Measurements from ENCODE around the gene RIMBP2. TPM values are rescaled to one million over a fixed set of nuclear protein-coding genes. Genes with fewer than 3 reads are reported as not detected.

The RIMBP2 gene
- total and polyA plus RNA-seq, 11 donors: 2.1 TPM; not detected in 10

GRCh38 chr12:130501821-130502220 is 214.3 kb downstream of the RIMBP2 start:
- H3K27ac ChIP-seq: no peak overlapping the region
- WGBS, 4 donors: 82 to 87% (median 84%) methylated on average over 7 to 8 of the region's 8 CpGs
- no peaks in the 10 kb centered on the region for H3K36me3 ChIP-seq
- intact Hi-C loops (cut with DNase I): no loop called here
- no peak for TF ChIP-seq POLR2A (IDR thresholded peaks at IDR 0.05)
- TF ChIP-seq CTCF (IDR thresholded peaks at IDR 0.05): no peak
- no peaks in the 10 kb centered on the region for H3K9me3 ChIP-seq
- peaks cover 0 to 6% (median 0%) of the 10 kb centered on the region in 9 donors for H3K27me3 ChIP-seq
- DNase-seq (no peak), ATAC-seq (no peak)
- H3K4me1 ChIP-seq: no peaks in the 10 kb centered on the region
- no peak overlapping the region for H3K4me3 ChIP-seq

GRCh38 chr12:130500835-130501330 is 215.2 kb downstream of the RIMBP2 start:
- Histone ChIP-seq H3K27ac (no peak overlapping the region), H3K36me3 (no peaks in the 10 kb centered on the region), H3K9me3 (no peaks in the 10 kb centered on the region), H3K4me3 (no peak overlapping the region), H3K27me3 (peaks cover 0 to 6% (median 0%) of the 10 kb centered on the region in 9 donors), H3K4me1 (no peaks in the 10 kb centered on the region)
- TF ChIP-seq POLR2A (IDR thresholded peaks at IDR 0.05): no peak
- no peak for TF ChIP-seq CTCF (IDR thresholded peaks at IDR 0.05)
- DNase-seq (no peak), ATAC-seq (no peak)
- intact Hi-C loops (cut with DNase I): no loop called here
- WGBS, 4 donors: 69 to 79% (median 74%) methylated on average over 16 of the region's 16 CpGs

GRCh38 chr12:130499474-130499873 is 216.6 kb downstream of the RIMBP2 start:
- H3K4me3 ChIP-seq: no peak overlapping the region
- TF ChIP-seq POLR2A (IDR thresholded peaks at IDR 0.05) (no peak), CTCF (IDR thresholded peaks at IDR 0.05) (no peak)
- H3K27ac ChIP-seq: no peak overlapping the region
- intact Hi-C loops (cut with DNase I): no loop called here
- H3K36me3 ChIP-seq: no peaks in the 10 kb centered on the region
- H3K9me3 ChIP-seq: no peaks in the 10 kb centered on the region
- peaks cover 0 to 6% (median 0%) of the 10 kb centered on the region in 9 donors for H3K27me3 ChIP-seq
- ATAC-seq (no peak), DNase-seq (no peak)
- 59 to 67% (median 61%) methylated on average over 4 of the region's 4 CpGs for WGBS, 4 donors
- no peaks in the 10 kb centered on the region for H3K4me1 ChIP-seq

- intact Hi-C loops (cut with DNase I): no loop called here
- WGBS, 4 donors: 75 to 81% (median 79%) methylated on average over 7 of the region's 7 CpGs
- Histone ChIP-seq H3K27ac (no peak overlapping the region), H3K4me1 (no peaks in the 10 kb centered on the region), H3K36me3 (no peaks in the 10 kb centered on the region), H3K9me3 (no peaks in the 10 kb centered on the region), H3K4me3 (no peak overlapping the region), H3K27me3 (peaks cover 0 to 6% (median 0%) of the 10 kb centered on the region in 9 donors)
- ATAC-seq: no peak
- no peak for DNase-seq
- TF ChIP-seq CTCF (IDR thresholded peaks at IDR 0.05) (no peak), POLR2A (IDR thresholded peaks at IDR 0.05) (no peak)
Observed at GRCh38 chr12:130498589-130499385, 217.3 kb downstream of the RIMBP2 start.
